SH-SY5Y (cell line): ENCODE data around the gene MAST4.

Source experiments
- GATA2 ChIP-seq: IDR thresholded peaks from 2 replicates; pipeline ENCODE4 v1.6.1; 2011; ENCODE audit warnings: mild to moderate bottlenecking, low read depth, low read length
- GATA3 ChIP-seq: IDR thresholded peaks from 2 replicates; pipeline ENCODE4 v1.6.1; 2011; ENCODE audit warnings: low read depth, mild to moderate bottlenecking, low read length, moderate library complexity

DNA sequence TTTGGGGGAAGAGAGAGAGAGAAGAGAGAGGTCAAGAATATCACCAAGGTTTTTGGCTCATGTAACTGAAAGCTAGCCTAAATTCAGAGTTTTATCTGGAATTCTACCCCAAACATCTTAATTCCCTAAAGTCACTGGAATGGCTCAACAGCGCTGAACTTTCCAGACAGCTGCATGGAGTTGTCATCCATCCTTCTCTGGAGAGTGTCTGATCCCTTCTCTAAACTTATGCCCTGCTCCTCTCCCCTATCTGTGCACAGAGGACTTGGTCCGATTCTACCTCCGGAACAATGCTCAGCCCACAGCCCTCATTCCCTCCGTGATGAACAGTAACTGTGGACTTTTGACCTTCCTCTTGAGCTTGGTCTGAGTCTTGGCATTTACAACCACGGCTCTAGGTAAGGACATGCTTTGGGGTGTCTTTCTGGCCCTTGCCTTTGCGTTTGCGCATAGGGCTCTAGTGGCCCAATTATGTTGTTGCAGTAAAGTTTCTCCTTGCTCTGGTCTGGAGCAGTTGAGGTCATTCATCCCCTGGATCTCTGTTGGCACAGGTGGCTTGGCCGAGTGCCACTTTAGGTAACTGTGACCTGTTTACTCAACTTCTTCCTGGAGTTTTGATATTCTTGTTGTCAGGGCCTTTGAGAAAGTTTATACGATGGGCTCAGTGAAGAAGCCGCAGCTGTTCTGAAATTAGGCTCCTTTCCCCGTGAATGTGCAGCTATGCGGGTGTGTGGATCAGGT, 618.7 kb downstream of the MAST4 start:
- no peak for TF ChIP-seq GATA3
- no peak for TF ChIP-seq GATA2
